ENCODE measurements around the gene GDPGP1.

The GDPGP1 gene

DNA sequence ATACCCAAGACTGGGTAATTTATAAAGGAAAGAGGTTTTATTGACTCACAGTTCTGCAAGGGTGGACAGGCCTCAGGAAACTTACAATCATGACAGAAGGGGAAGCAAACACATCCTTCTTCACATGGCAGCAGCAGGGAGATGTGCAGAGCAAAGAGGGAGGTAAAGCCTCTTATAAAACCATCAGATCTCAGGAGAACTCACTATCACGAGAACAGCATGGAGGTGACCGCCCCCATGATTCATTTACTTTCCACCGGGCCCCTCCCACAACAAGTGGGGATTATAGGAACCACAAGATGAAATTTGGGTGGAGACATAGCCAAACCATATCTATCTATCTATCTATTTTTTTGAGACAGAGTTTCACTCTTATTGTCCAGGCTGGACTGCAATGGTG lies 5.4 kb downstream of the GDPGP1 start:
- Histone ChIP-seq H3K27me3 (replicated peaks; ENCODE audit: control insufficient read depth, insufficient read depth, low read length) (no peaks in the 10 kb centered on the region), H3K36me3 (ENCODE audit: control insufficient read depth, insufficient read depth, low read length) (no peaks in the 10 kb centered on the region; the same call in none of the 2 replicates), H3K4me3 (replicated peaks; ENCODE audit: low read depth, low read length) (no peak overlapping the region)
- DNase-seq (ENCODE audit: extremely low read depth, insufficient read length): no peak
- TF ChIP-seq, protein P1, sequence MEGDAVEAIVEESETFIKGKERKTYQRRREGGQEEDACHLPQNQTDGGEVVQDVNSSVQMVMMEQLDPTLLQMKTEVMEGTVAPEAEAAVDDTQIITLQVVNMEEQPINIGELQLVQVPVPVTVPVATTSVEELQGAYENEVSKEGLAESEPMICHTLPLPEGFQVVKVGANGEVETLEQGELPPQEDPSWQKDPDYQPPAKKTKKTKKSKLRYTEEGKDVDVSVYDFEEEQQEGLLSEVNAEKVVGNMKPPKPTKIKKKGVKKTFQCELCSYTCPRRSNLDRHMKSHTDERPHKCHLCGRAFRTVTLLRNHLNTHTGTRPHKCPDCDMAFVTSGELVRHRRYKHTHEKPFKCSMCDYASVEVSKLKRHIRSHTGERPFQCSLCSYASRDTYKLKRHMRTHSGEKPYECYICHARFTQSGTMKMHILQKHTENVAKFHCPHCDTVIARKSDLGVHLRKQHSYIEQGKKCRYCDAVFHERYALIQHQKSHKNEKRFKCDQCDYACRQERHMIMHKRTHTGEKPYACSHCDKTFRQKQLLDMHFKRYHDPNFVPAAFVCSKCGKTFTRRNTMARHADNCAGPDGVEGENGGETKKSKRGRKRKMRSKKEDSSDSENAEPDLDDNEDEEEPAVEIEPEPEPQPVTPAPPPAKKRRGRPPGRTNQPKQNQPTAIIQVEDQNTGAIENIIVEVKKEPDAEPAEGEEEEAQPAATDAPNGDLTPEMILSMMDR (IDR thresholded peaks at IDR 0.05; ENCODE audit: insufficient read depth, low read length, poor library complexity, severe bottlenecking): no peak

DNA sequence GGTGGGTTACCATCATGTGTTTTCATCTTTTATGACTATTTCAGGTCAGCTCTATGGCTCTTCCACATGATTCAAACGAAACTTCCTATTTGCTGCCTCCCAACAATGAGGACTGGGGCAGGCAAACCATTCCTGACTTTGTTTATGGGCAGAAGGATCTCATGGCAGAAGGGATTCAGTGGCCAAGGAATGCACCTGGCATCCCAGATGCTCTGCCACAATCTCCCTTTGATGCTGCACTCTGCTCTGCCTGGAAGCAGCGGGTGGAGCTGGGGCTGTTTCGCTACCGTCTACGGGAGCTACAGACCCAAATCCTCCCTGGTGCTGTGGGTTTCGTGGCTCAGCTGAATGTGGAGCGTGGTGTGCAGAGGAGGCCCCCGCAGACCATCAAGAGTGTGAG lies 6.8 kb downstream of the GDPGP1 start:
- no peak for DNase-seq (ENCODE audit: extremely low read depth, insufficient read length)
- H3K27me3 ChIP-seq (replicated peaks; ENCODE audit: control insufficient read depth, insufficient read depth, low read length): no peaks in the 10 kb centered on the region
- no peak overlapping the region for H3K4me3 ChIP-seq (replicated peaks; ENCODE audit: low read depth, low read length)
- no peaks in the 10 kb centered on the region; the same call in none of the 2 replicates for H3K36me3 ChIP-seq (ENCODE audit: control insufficient read depth, insufficient read depth, low read length)
- TF ChIP-seq, protein P1 (IDR thresholded peaks at IDR 0.05; ENCODE audit: insufficient read depth, low read length, poor library complexity, severe bottlenecking): no peak

DNA sequence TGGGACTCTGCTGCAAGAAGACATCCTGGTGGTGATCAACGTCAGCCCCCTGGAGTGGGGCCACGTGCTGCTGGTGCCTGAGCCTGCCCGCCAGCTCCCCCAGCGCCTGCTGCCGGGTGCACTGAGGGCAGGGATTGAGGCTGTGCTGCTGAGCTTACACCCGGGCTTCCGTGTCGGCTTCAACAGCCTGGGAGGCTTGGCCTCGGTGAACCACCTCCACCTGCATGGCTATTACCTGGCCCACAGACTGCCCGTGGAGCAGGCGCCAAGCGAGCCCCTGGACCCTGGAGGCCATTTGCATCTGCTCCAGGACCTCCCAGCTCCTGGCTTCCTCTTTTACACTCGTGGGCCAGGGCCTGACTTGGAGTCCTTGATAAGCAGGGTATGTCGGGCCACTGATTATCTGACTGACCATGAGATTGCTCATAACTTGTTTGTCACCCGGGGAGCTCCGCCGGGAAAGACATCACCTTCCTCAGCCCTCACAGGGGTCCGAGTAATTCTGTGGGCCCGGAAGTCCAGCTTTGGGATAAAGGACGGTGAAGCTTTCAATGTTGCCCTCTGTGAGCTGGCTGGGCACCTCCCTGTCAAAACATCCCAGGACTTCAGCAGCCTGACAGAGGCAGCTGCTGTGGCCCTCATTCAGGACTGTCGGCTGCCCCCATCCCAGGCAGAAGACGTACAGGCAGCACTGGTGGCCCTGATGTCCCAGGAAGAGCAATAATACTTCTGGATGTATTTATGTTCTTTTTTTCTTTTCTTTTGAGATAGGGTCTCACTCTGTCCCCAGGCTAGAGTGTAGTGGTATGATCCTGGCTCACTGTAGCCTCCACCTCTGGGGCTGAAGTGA lies 7.6 kb downstream of the GDPGP1 start:
- DNase-seq (ENCODE audit: extremely low read depth, insufficient read length): no peak
- H3K36me3 ChIP-seq (ENCODE audit: control insufficient read depth, insufficient read depth, low read length): no peaks in the 10 kb centered on the region; the same call in none of the 2 replicates
- no peak overlapping the region for H3K4me3 ChIP-seq (replicated peaks; ENCODE audit: low read depth, low read length)
- H3K27me3 ChIP-seq (replicated peaks; ENCODE audit: control insufficient read depth, insufficient read depth, low read length): no peaks in the 10 kb centered on the region
- TF ChIP-seq, protein P1 (IDR thresholded peaks at IDR 0.05; ENCODE audit: insufficient read depth, low read length, poor library complexity, severe bottlenecking): no peak

DNA sequence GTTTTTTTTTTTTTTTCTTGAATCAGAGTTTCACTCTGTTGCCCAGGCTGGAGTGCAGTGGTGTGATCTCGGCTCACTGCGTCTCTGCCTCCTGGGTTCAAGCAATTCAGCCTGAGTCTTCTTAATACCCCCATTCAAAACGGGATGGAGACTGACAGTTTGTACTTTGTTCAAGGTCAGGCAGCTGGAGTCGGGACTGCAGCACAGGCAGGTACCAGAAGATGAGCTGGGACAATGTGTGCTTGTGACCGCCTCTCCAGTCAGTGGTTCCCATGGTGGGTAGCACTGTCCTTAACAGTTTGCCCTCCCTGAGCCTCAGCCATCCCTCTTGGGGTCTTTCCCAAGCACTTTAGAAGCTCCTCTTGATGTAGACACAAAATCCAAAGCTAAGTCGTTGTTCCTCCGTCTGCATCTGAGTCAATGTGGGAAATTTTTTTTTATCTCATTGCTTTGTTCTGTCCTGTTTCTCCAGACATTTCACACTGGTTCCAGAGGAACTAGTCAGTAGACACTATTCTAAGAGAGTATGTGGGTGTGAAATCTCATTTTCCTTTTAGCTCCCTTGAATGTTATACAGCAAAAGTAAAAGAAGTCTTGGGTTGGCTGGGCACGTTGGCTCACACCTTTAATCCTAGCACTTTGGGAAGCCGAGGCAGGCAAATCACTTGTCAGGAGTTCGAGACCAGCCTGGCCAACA lies 10.1 kb downstream of the GDPGP1 start:
- DNase-seq (ENCODE audit: extremely low read depth, insufficient read length): no peak
- Histone ChIP-seq H3K27me3 (replicated peaks; ENCODE audit: control insufficient read depth, insufficient read depth, low read length) (no peaks in the 10 kb centered on the region), H3K36me3 (ENCODE audit: control insufficient read depth, insufficient read depth, low read length) (no peaks in the 10 kb centered on the region), H3K4me3 (replicated peaks; ENCODE audit: low read depth, low read length) (no peak overlapping the region)
- TF ChIP-seq, protein P1 (IDR thresholded peaks at IDR 0.05; ENCODE audit: insufficient read depth, low read length, poor library complexity, severe bottlenecking): no peak

DNA sequence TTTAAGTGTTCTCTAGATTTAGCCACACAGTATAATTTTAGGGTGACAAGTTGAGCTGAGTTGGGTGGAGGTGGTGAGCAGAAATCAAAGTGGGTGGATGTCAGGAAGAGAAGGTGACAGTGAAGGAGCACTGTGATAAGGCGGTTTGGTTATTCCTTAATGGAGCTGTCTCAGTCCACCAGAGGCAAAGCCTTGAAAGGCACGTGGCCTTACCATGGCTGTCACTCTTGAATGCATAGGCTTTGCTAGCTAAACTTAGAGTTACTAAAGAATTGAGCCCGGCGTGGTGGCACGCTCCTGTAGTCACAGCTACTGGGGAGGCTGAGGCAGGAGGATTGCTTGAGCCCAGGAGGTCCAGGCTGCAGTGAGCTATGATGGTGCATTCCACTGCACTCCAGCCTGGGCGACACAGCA lies 14.8 kb downstream of the GDPGP1 start:
- Histone ChIP-seq H3K27me3 (replicated peaks; ENCODE audit: control insufficient read depth, insufficient read depth, low read length) (peaks cover 2% of the 10 kb centered on the region; the same call in 1 of the 2 replicates), H3K36me3 (ENCODE audit: control insufficient read depth, insufficient read depth, low read length) (no peaks in the 10 kb centered on the region), H3K4me3 (replicated peaks; ENCODE audit: low read depth, low read length) (no peak overlapping the region)
- DNase-seq (ENCODE audit: extremely low read depth, insufficient read length): no peak
- TF ChIP-seq, protein P1 (IDR thresholded peaks at IDR 0.05; ENCODE audit: insufficient read depth, low read length, poor library complexity, severe bottlenecking): no peak

Measured in GM06990 (cell line).